ENCODE measurements around the gene ODAD3.
"Not testable (repeated sequence)": the region's sequence is repeated elsewhere in the genome, so short reads cannot be mapped to it uniquely, and the experiment has no call there.

ODAD3 gene

GRCh38 chr19:11401808-11402543 is 32.9 kb downstream of the ODAD3 start:
- no peak for DNase-seq

GRCh38 chr19:11400798-11401197 is 34.1 kb downstream of the ODAD3 start:
- DNase-seq, result no peak

- no peak for DNase-seq
Measured at GRCh38 chr19:11399667-11400066, 35.3 kb downstream of the ODAD3 start.

- no peak for DNase-seq
Measured at GRCh38 chr19:11397089-11397610, 37.8 kb downstream of the ODAD3 start.

- no peak for DNase-seq
Measured at GRCh38 chr19:11390933-11391680, 43.8 kb downstream of the ODAD3 start.

GRCh38 chr19:11390359-11390758 is 44.6 kb downstream of the ODAD3 start:
- DNase-seq, result no peak

- no peak for DNase-seq
Measured at GRCh38 chr19:11387162-11388034, 47.5 kb downstream of the ODAD3 start.

- no peak for DNase-seq
Measured at GRCh38 chr19:11384778-11385129, 50.2 kb downstream of the ODAD3 start.

GRCh38 chr19:11383706-11384048 is 51.2 kb downstream of the ODAD3 start:
- DNase-seq, result no peak

- peak; percentile 18 for DNase-seq
Measured at GRCh38 chr19:11382898-11383705, 51.8 kb downstream of the ODAD3 start.

- DNase-seq, result peak; percentile 94
Measured at GRCh38 chr19:11380653-11381537, 54.0 kb downstream of the ODAD3 start.

GRCh38 chr19:11379857-11380350 is 55.0 kb downstream of the ODAD3 start:
- DNase-seq, result no peak

GRCh38 chr19:11379269-11379845 is 55.6 kb downstream of the ODAD3 start:
- DNase-seq, result not testable (repeated sequence)

GRCh38 chr19:11378319-11379189 is 56.4 kb downstream of the ODAD3 start:
- no peak for DNase-seq

GRCh38 chr19:11377756-11378155 is 57.2 kb downstream of the ODAD3 start:
- no peak for DNase-seq

GRCh38 chr19:11377237-11377636 is 57.7 kb downstream of the ODAD3 start:
- DNase-seq, result no peak

GRCh38 chr19:11375143-11375948 is 59.6 kb downstream of the ODAD3 start:
- DNase-seq, result peak; percentile 56

- peak; percentile 92 for DNase-seq
Measured at GRCh38 chr19:11374433-11375142, 60.3 kb downstream of the ODAD3 start, which contains the start of gene SWSAP1. SWSAP1 (plus strand) TSS chr19:11374666; CDS start chr19:11374681, 15 bp downstream.
